SK-N-MC (cell line): ENCODE data around the gene TSPAN19.

Experiments used
- EZH2 ChIP-seq: fragments of 200-600 bp; sonication (generic); IDR thresholded peaks from one replicate; pipeline ENCODE4 v1.6.1; 2017; ENCODE audit warnings: antibody characterized with exemption
- FOXP2 ChIP-seq: optimal IDR thresholded peaks from 2 replicates; pipeline ENCODE3; 2011; ENCODE audit warnings: mild to moderate bottlenecking, moderate library complexity; ENCODE audit not compliant: insufficient read depth; ENCODE audit errors: extremely low read length, control extremely low read depth
- POLR2AphosphoS5 ChIP-seq: IDR thresholded peaks from 2 replicates; pipeline ENCODE4 v1.6.1; 2012; ENCODE audit warnings: mild to moderate bottlenecking, low read depth, low read length, borderline replicate concordance

DNA sequence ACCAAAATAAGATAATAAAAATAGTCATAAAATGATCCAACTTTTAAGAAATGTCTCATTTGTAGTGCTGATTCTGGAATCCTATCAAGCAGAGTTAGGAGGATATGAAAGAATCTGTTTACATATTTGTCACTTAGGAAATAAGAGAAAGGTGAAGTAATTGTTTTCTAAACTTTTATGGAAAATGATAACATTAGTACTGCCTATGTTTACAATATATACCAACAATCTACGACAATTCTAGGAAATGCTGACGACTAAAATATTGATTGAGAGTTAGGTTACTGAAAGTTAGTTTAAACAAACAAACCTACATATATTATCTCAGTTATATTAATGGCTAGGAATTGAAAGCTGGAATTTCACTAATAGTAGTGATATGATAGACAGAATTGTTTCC is 18.0 kb downstream of the TSPAN19 start:
- TF ChIP-seq POLR2AphosphoS5 = no peak
- no peak for TF ChIP-seq EZH2
- TF ChIP-seq FOXP2 = no peak
